H1 (cell line): ENCODE results near the gene CALM3. TPM values are rescaled to one million over a fixed set of nuclear protein-coding genes. Genes with fewer than 3 reads are reported as not detected.

Experiments
- ATF3 ChIP-seq: IDR thresholded peaks from 2 replicates; pipeline ENCODE4 v1.6.1; 2011; ENCODE audit warnings: low read depth, mild to moderate bottlenecking, low read length; ENCODE audit not compliant: insufficient read depth
- BRCA1 ChIP-seq: IDR thresholded peaks from 2 replicates; pipeline ENCODE4 v1.6.1; 2012; ENCODE audit warnings: low read depth, low read length, improper control_type of control experiment
- CHD1 ChIP-seq: IDR thresholded peaks from 2 replicates; pipeline ENCODE4 v1.6.1; 2012; ENCODE audit warnings: low read depth, low read length, improper control_type of control experiment
- CTBP2 ChIP-seq: IDR thresholded peaks from 2 replicates; pipeline ENCODE4 v1.7.0; 2011; ENCODE audit warnings: borderline replicate concordance, mild to moderate bottlenecking, moderate library complexity, mixed read lengths, low read length; ENCODE audit not compliant: insufficient read depth, insufficient read length
- EZH2 ChIP-seq: fragments of 200-600 bp; sonication (generic); IDR thresholded peaks from 2 replicates; pipeline ENCODE4 v1.7.1; 2012; ENCODE audit warnings: low read depth, mild to moderate bottlenecking, moderate library complexity, low read length, inconsistent platforms; ENCODE audit not compliant: severe bottlenecking
- GABPA ChIP-seq: IDR thresholded peaks from 2 replicates; pipeline ENCODE4 v1.6.1; 2011; ENCODE audit warnings: mild to moderate bottlenecking, low read length, moderate library complexity, borderline replicate concordance; ENCODE audit not compliant: insufficient read depth
- HDAC2 ChIP-seq, 2 experiments: fragments of 300-600 bp in 1 of 2; sonication (generic) in 1 of 2; IDR thresholded peaks; 2 replicates each; pipeline ENCODE4 v1.6.1; 2011 to 2012; ENCODE audit warnings: low read depth in 2 of 2, low read length in 2 of 2, mild to moderate bottlenecking in 2 of 2, moderate library complexity in 2 of 2, borderline replicate concordance in 1 of 2, inconsistent platforms in 1 of 2
- RXRA ChIP-seq: IDR thresholded peaks from 2 replicates; pipeline ENCODE4 v1.6.1; 2011; ENCODE audit warnings: low read depth, mild to moderate bottlenecking, low read length, moderate library complexity; ENCODE audit not compliant: insufficient read depth
- SIN3A ChIP-seq, 2 experiments: IDR thresholded peaks in 1 of 2; conservative IDR thresholded peaks in 1 of 2; 2 replicates each; pipeline ENCODE4 v1.6.1; 2011 to 2012; ENCODE audit warnings: low read length in 2 of 2, improper control_type of control experiment in 1 of 2, low read depth in 1 of 2, mild to moderate bottlenecking in 1 of 2
- SIRT6 ChIP-seq: IDR thresholded peaks from one replicate; pipeline ENCODE4 v1.7.1; 2012; ENCODE audit warnings: low read length, inconsistent platforms
- SP2 ChIP-seq: IDR thresholded peaks from 2 replicates; pipeline ENCODE4 v1.6.1; 2012; ENCODE audit warnings: mild to moderate bottlenecking, low read length, inconsistent platforms
- SUZ12 ChIP-seq: fragments of 200-600 bp; sonication (generic); IDR thresholded peaks from 2 replicates; pipeline ENCODE4 v1.6.1; 2012; ENCODE audit warnings: mild to moderate bottlenecking, inconsistent platforms, low read length, moderate library complexity, mixed read lengths
- TEAD4 ChIP-seq: IDR thresholded peaks from 2 replicates; pipeline ENCODE4 v1.6.1; 2012; ENCODE audit warnings: low read depth, low read length, inconsistent platforms, mixed read lengths
- polyA plus RNA-seq, 7 experiments: library from polyadenylated mRNA; depleted of rRNA in 3 of 7; stranded (reverse) in 5 of 7; unstranded in 2 of 7; fragments of >200 nt in 5 of 7; fragments of 200-250 nt in 2 of 7; gene quantifications; 1 replicate in 5 of 7; 2 replicates in 1 of 7; 4 replicates in 1 of 7; pipeline versions ENCODE4 v1.2.1 to v1.2.3, GENCODE V29; 2011 to 2013; ENCODE audit warnings: missing spikeins in 2 of 7, mixed read lengths in 2 of 7
- total RNA-seq: library from RNA; stranded (reverse); fragmentation: NEBNext Ultra II Directional; extraction: Animal tissue kit (Norgen Biotek cat#: 25700); gene quantifications from 2 replicates; pipeline ENCODE4 v1.2.1, GENCODE V29; 2021

CALM3 gene
- total and polyA plus RNA-seq, 2 of the 8 experiments (the other 6 are each of a cell fraction or from before 2014, with no cell fraction given): 315 to 326 TPM

- TF ChIP-seq CTBP2 (no peak), BRCA1 (no peak), ATF3 (no peak), CHD1 (no peak), RXRA (no peak), SIN3A (conservative IDR thresholded peaks at IDR 0.05 in 1 of 2, IDR thresholded peaks at IDR 0.05 in 1 of 2; ENCODE audit: low read depth in 1 of 2, low read length in 2 of 2) (peak in 1 of 2 experiments; percentile 68; a peak in 1 of 4 replicates), SUZ12 (peak; percentile 33; the same call in 1 of the 2 replicates), SP2 (no peak), SIRT6 (no peak), TEAD4 (0 out of 2 replicates have a peak, but pooled peaks have one; percentile 9), EZH2 (no peak), GABPA (no peak), HDAC2 (IDR thresholded peaks at IDR 0.05; ENCODE audit: borderline replicate concordance in 1 of 2, low read depth in 2 of 2, low read length in 2 of 2) (peak in 1 of 2 experiments; percentile 74; a peak in 2 of 4 replicates)
These were observed 38.4 kb downstream of the CALM3 start (continued) for GRCh38 chr19:46639358-46640182.
